Liver (tissue), 3 donors: ENCODE data around the gene RAI1.

Source experiments
- GABPA ChIP-seq, 2 donors: IDR thresholded peaks in 1 of 2; conservative IDR thresholded peaks in 1 of 2; 2 replicates each; pipeline ENCODE4 v1.6.1; 2016; ENCODE audit warnings: antibody characterized with exemption in 2 of 2, mild to moderate bottlenecking in 1 of 2, moderate library complexity in 1 of 2
- HNF4G ChIP-seq: IDR thresholded peaks from 2 replicates; pipeline ENCODE4 v1.6.1; 2016; ENCODE audit warnings: antibody characterized with exemption
- NR2F2 ChIP-seq: IDR thresholded peaks from 2 replicates; pipeline ENCODE4 v1.6.1; 2016; ENCODE audit warnings: antibody characterized with exemption
- RAD21 ChIP-seq, 2 donors: IDR thresholded peaks; 2 replicates each; pipeline ENCODE4 v1.6.1; 2016; ENCODE audit warnings: antibody characterized with exemption in 2 of 2, mild to moderate bottlenecking in 2 of 2
- SP1 ChIP-seq: IDR thresholded peaks from 2 replicates; pipeline ENCODE4 v1.6.1; 2018; ENCODE audit warnings: antibody characterized with exemption, mild to moderate bottlenecking
- TAF1 ChIP-seq: conservative IDR thresholded peaks from 2 replicates; pipeline ENCODE4 v1.6.1; 2016; ENCODE audit warnings: antibody characterized with exemption, mild to moderate bottlenecking
- YY1 ChIP-seq: IDR thresholded peaks from 2 replicates; pipeline ENCODE4 v1.6.1; 2016; ENCODE audit warnings: antibody characterized with exemption, mild to moderate bottlenecking
- TF ChIP-seq, protein P1 (sequence below): IDR thresholded peaks from 2 replicates; pipeline ENCODE4 v1.6.1; 2016; ENCODE audit warnings: antibody characterized with exemption, mild to moderate bottlenecking
- TF ChIP-seq, protein P2 (sequence below): fragments of 150-350 bp; IDR thresholded peaks from 2 replicates; pipeline ENCODE4 v1.5.1; 2017; ENCODE audit warnings: improper control_type of control experiment, low read depth, low read length; ENCODE audit not compliant: missing input control
- TF ChIP-seq, protein P3 (sequence below): IDR thresholded peaks from 2 replicates; pipeline ENCODE4 v1.6.1; 2016; ENCODE audit warnings: antibody characterized with exemption
- TF ChIP-seq, protein P4 (sequence below): IDR thresholded peaks from 2 replicates; pipeline ENCODE4 v1.6.1; 2016; ENCODE audit warnings: antibody characterized with exemption
- TF ChIP-seq, protein P5 (sequence below): IDR thresholded peaks from 2 replicates; pipeline ENCODE4 v1.6.1; 2016; ENCODE audit warnings: antibody characterized with exemption
- donor health status: healthy.
- donor health status: healthy.

DNA sequence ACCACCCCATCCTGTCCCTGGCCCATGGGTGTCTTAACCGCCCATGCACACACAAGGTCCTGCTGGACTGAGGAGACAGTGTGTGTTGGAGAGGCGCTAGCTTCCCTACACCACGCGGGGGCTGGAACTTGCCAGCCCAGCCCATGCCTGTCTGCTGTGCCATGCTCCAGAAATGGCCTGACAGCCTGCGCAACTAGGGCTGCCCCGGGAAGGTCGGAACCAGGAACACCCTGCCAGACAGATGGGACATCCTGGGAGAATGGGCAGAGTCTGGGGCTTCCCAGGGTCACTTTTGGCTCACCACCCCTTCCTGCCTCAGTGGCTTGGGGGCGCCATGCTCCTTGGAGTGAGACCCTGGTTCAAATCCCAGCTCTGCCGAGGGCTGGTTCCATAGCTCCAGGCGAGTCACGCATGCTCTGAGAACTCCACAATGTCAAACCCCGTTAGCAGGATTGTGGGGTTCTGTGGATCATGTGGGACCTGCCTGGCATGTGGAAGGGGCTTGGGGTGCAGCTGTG is 119.3 kb downstream of the RAI1 start:
- TF ChIP-seq, protein P1, sequence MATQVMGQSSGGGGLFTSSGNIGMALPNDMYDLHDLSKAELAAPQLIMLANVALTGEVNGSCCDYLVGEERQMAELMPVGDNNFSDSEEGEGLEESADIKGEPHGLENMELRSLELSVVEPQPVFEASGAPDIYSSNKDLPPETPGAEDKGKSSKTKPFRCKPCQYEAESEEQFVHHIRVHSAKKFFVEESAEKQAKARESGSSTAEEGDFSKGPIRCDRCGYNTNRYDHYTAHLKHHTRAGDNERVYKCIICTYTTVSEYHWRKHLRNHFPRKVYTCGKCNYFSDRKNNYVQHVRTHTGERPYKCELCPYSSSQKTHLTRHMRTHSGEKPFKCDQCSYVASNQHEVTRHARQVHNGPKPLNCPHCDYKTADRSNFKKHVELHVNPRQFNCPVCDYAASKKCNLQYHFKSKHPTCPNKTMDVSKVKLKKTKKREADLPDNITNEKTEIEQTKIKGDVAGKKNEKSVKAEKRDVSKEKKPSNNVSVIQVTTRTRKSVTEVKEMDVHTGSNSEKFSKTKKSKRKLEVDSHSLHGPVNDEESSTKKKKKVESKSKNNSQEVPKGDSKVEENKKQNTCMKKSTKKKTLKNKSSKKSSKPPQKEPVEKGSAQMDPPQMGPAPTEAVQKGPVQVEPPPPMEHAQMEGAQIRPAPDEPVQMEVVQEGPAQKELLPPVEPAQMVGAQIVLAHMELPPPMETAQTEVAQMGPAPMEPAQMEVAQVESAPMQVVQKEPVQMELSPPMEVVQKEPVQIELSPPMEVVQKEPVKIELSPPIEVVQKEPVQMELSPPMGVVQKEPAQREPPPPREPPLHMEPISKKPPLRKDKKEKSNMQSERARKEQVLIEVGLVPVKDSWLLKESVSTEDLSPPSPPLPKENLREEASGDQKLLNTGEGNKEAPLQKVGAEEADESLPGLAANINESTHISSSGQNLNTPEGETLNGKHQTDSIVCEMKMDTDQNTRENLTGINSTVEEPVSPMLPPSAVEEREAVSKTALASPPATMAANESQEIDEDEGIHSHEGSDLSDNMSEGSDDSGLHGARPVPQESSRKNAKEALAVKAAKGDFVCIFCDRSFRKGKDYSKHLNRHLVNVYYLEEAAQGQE = no peak
- TF ChIP-seq, protein P2, sequence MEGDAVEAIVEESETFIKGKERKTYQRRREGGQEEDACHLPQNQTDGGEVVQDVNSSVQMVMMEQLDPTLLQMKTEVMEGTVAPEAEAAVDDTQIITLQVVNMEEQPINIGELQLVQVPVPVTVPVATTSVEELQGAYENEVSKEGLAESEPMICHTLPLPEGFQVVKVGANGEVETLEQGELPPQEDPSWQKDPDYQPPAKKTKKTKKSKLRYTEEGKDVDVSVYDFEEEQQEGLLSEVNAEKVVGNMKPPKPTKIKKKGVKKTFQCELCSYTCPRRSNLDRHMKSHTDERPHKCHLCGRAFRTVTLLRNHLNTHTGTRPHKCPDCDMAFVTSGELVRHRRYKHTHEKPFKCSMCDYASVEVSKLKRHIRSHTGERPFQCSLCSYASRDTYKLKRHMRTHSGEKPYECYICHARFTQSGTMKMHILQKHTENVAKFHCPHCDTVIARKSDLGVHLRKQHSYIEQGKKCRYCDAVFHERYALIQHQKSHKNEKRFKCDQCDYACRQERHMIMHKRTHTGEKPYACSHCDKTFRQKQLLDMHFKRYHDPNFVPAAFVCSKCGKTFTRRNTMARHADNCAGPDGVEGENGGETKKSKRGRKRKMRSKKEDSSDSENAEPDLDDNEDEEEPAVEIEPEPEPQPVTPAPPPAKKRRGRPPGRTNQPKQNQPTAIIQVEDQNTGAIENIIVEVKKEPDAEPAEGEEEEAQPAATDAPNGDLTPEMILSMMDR = no peak
- no peak for TF ChIP-seq YY1
- TF ChIP-seq RAD21 (IDR thresholded peaks at IDR 0.05) = no peak
- TF ChIP-seq, protein P3, sequence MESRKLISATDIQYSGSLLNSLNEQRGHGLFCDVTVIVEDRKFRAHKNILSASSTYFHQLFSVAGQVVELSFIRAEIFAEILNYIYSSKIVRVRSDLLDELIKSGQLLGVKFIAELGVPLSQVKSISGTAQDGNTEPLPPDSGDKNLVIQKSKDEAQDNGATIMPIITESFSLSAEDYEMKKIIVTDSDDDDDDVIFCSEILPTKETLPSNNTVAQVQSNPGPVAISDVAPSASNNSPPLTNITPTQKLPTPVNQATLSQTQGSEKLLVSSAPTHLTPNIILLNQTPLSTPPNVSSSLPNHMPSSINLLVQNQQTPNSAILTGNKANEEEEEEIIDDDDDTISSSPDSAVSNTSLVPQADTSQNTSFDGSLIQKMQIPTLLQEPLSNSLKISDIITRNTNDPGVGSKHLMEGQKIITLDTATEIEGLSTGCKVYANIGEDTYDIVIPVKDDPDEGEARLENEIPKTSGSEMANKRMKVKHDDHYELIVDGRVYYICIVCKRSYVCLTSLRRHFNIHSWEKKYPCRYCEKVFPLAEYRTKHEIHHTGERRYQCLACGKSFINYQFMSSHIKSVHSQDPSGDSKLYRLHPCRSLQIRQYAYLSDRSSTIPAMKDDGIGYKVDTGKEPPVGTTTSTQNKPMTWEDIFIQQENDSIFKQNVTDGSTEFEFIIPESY = no peak
- TF ChIP-seq GABPA (IDR thresholded peaks at IDR 0.05 in 1 of 2, conservative IDR thresholded peaks at IDR 0.05 in 1 of 2) = no peak
- no peak for TF ChIP-seq NR2F2
- TF ChIP-seq, protein P4, sequence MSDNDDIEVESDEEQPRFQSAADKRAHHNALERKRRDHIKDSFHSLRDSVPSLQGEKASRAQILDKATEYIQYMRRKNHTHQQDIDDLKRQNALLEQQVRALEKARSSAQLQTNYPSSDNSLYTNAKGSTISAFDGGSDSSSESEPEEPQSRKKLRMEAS = no peak
- no peak for TF ChIP-seq TAF1
- TF ChIP-seq SP1 = no peak
- TF ChIP-seq HNF4G = no peak
- TF ChIP-seq, protein P5, sequence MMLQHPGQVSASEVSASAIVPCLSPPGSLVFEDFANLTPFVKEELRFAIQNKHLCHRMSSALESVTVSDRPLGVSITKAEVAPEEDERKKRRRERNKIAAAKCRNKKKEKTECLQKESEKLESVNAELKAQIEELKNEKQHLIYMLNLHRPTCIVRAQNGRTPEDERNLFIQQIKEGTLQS = no peak
